Erythroblast (primary cell): Measurements from ENCODE around the gene CSK.

Experiments used
- DNase-seq, 2 experiments: peaks; one replicate each; lab custom pipeline; 2025; lab: John Stamatoyannopoulos, UW
- GATA1 ChIP-seq: IDR thresholded peaks from 2 replicates; pipeline ENCODE4 v1.6.1; 2011; ENCODE audit warnings: low read depth, mild to moderate bottlenecking, control low read depth, low read length, moderate library complexity
- POLR2A ChIP-seq: IDR thresholded peaks from 2 replicates; pipeline ENCODE4 v1.6.1; 2011; ENCODE audit warnings: mild to moderate bottlenecking, low read length

Gene CSK

GRCh38 chr15:74850393-74850792, 68.5 kb downstream of the CSK start:
- DNase-seq = no peak
- TF ChIP-seq GATA1 = no peak
- TF ChIP-seq POLR2A = no peak

- no peak for DNase-seq
- no peak for TF ChIP-seq POLR2A
- TF ChIP-seq GATA1 = no peak
Measured at GRCh38 chr15:74851960-74852359, 70.1 kb downstream of the CSK start.
